Measurements from ENCODE around the gene NR1D1.
A peak's percentile ranks its signal among the peaks of the same experiment; 100 is the strongest.

- TF ChIP-seq CTCF (IDR thresholded peaks at IDR 0.05) (peak in 1 of 3 experiments; percentile 15), POLR2A (IDR thresholded peaks at IDR 0.05) (no peak)
Measured at GRCh38 chr17:40062329-40063186, 37.8 kb downstream of the NR1D1 start, which contains the start of gene THRA.

Data from testis (tissue), 2 donors.